Choroid plexus epithelial cell (primary cell): ENCODE results near the gene CHMP5.
A peak's percentile ranks its signal among the peaks of the same experiment; 100 is the strongest.

Source experiments
- DNase-seq: peaks from one replicate; pipeline ENCODE4 v3.0.0-alpha.2; 2010; ENCODE audit warnings: low read depth
- H3K4me3 ChIP-seq: 2 replicates; pipeline ENCODE4 v1.5.1; 2011; ENCODE audit warnings: low read depth, mild to moderate bottlenecking, control low read depth, low read length, moderate library complexity
- TF ChIP-seq, protein P1 (sequence below): conservative IDR thresholded peaks from 2 replicates; pipeline ENCODE4 v1.5.1; 2011; ENCODE audit warnings: low read depth, mild to moderate bottlenecking, control low read depth, inconsistent platforms, low read length, moderate library complexity

Gene CHMP5

GRCh38 chr9:33320568-33321261, 55.9 kb downstream of the CHMP5 start:
- TF ChIP-seq, protein P1, sequence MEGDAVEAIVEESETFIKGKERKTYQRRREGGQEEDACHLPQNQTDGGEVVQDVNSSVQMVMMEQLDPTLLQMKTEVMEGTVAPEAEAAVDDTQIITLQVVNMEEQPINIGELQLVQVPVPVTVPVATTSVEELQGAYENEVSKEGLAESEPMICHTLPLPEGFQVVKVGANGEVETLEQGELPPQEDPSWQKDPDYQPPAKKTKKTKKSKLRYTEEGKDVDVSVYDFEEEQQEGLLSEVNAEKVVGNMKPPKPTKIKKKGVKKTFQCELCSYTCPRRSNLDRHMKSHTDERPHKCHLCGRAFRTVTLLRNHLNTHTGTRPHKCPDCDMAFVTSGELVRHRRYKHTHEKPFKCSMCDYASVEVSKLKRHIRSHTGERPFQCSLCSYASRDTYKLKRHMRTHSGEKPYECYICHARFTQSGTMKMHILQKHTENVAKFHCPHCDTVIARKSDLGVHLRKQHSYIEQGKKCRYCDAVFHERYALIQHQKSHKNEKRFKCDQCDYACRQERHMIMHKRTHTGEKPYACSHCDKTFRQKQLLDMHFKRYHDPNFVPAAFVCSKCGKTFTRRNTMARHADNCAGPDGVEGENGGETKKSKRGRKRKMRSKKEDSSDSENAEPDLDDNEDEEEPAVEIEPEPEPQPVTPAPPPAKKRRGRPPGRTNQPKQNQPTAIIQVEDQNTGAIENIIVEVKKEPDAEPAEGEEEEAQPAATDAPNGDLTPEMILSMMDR, result no peak
- DNase-seq, result peak; percentile 97
- no peak overlapping the region for H3K4me3 ChIP-seq

- H3K4me3 ChIP-seq, result no peak overlapping the region
- DNase-seq, result peak; percentile 70
- TF ChIP-seq, protein P1, result no peak
Observed at GRCh38 chr9:33329117-33329563, 64.3 kb downstream of the CHMP5 start.

- TF ChIP-seq, protein P1, result no peak
- no peak overlapping the region for H3K4me3 ChIP-seq
- peak; percentile 79 for DNase-seq
Observed at GRCh38 chr9:33329979-33330378, 65.1 kb downstream of the CHMP5 start.

DNA sequence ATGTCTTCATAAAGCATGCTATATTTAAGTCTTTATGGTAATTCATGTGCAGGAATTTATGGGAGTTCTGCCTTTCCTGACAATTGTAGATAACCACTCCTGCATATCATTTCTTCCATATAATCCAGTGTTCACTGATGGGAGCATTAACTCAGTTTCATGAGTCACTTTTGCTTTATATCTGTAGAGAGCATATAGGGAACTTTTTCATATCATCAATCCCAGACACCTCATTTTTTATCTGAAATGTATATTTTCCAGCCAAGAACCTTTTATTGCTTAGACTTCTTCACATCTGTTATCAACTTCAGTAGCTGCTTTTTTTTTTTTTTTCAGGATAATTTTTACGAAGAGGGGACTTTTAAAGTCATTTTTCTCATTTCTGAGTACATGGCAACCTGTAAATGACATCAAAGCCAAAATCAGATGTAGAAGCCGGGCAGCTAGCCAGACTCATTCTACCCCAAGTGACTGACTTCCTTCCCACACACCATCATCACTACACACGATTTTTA, 66.6 kb downstream of the CHMP5 start:
- no peak overlapping the region for H3K4me3 ChIP-seq
- TF ChIP-seq, protein P1, result no peak

More for the DNA sequence above, 66.6 kb downstream of the CHMP5 start:
- no peak for DNase-seq
